Osteoblast (primary cell): Measurements from ENCODE around the gene BIRC7. TPM values are rescaled to one million over a fixed set of nuclear protein-coding genes. Genes with fewer than 3 reads are reported as not detected.
A peak's percentile ranks its signal among the peaks of the same experiment; 100 is the strongest.

Experiments
- DNase-seq: peaks from one replicate; pipeline ENCODE4 v3.0.0; 2011; ENCODE audit warnings: low spot score, mixed read lengths; ENCODE audit not compliant: insufficient read length; ENCODE audit errors: missing footprints
- H2AFZ ChIP-seq: 2 replicates; pipeline ENCODE4 v1.6.0; 2011; ENCODE audit warnings: mild to moderate bottlenecking, low read length
- H3K27ac ChIP-seq: 2 replicates; pipeline ENCODE4 v1.5.1; 2011; ENCODE audit warnings: mild to moderate bottlenecking, low read depth, low read length, moderate library complexity
- H3K27me3 ChIP-seq: 2 replicates; pipeline ENCODE4 v1.6.0; 2012; ENCODE audit warnings: mild to moderate bottlenecking, control low read depth, inconsistent platforms, low read length, moderate library complexity; ENCODE audit not compliant: insufficient read depth
- H3K36me3 ChIP-seq: 2 replicates; pipeline ENCODE4 v1.5.1; 2011; ENCODE audit warnings: mild to moderate bottlenecking, low read length, control low read depth, moderate library complexity; ENCODE audit not compliant: insufficient read depth
- H3K4me1 ChIP-seq: 2 replicates; pipeline ENCODE4 v1.5.1; 2011; ENCODE audit warnings: mild to moderate bottlenecking, low read length, control low read depth, moderate library complexity; ENCODE audit not compliant: insufficient read depth
- H3K4me2 ChIP-seq: 2 replicates; pipeline ENCODE4 v1.6.0; 2011; ENCODE audit warnings: mild to moderate bottlenecking, low read length; ENCODE audit not compliant: insufficient read depth
- H3K4me3 ChIP-seq: fragments of 200-600 bp; sonication (generic); 3 replicates; pipeline ENCODE4 v1.5.1; 2012; ENCODE audit warnings: mild to moderate bottlenecking, low read length, inconsistent platforms; ENCODE audit not compliant: insufficient read depth
- H3K79me2 ChIP-seq: 2 replicates; pipeline ENCODE4 v1.6.0; 2012; ENCODE audit warnings: mild to moderate bottlenecking, low read length, control low read depth, inconsistent platforms; ENCODE audit not compliant: insufficient read depth
- H3K9me3 ChIP-seq: 2 replicates; pipeline ENCODE4 v1.5.1; 2011; ENCODE audit warnings: low read depth, low read length, control low read depth
- H4K20me1 ChIP-seq: 2 replicates; pipeline ENCODE4 v1.6.0; 2012; ENCODE audit warnings: mild to moderate bottlenecking, low read length, control low read depth; ENCODE audit not compliant: insufficient read depth
- total RNA-seq: library from RNA; depleted of rRNA; stranded (reverse); fragments of >200 nt; gene quantifications from 2 replicates; pipeline ENCODE4 v1.2.3, GENCODE V29; 2012
- TF ChIP-seq, protein P1 (sequence below): IDR thresholded peaks from 2 replicates; pipeline ENCODE4 v1.5.1; 2011; ENCODE audit warnings: mild to moderate bottlenecking, low read depth, low read length, moderate library complexity; ENCODE audit errors: extremely low read depth

The BIRC7 gene
- total RNA-seq, 1 donor: under 0.01 TPM

DNA sequence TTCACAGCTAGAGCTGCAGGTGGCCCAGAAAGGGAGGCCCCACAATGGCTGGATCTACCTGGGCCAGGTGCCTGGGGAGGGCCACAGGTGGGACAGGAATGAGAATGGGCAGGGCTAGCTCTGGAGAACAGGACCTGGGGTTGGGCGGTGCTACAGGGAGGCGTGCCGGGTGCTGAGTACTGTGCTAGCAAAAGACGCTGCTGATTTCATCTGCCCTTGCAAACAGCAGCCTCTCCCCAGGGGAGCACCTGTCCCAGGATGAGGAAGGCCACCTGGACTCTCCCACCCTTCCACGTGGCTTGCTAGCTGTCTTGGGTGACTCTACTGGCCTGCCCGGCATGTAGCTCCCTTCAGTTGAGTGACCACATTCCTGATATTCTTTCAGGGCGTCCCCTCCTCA lies 13.2 kb upstream of the BIRC7 start:
- Histone ChIP-seq H3K79me2 (no peaks in the 10 kb centered on the region), H3K27me3 (peaks cover 11% of the 10 kb centered on the region), H2AFZ (no peak overlapping the region), H4K20me1 (no peaks in the 10 kb centered on the region), H3K4me3 (no peak overlapping the region), H3K4me1 (peaks cover 8% of the 10 kb centered on the region), H3K9me3 (no peaks in the 10 kb centered on the region), H3K4me2 (no peak overlapping the region), H3K36me3 (no peaks in the 10 kb centered on the region), H3K27ac (no peak overlapping the region)
- TF ChIP-seq, protein P1, sequence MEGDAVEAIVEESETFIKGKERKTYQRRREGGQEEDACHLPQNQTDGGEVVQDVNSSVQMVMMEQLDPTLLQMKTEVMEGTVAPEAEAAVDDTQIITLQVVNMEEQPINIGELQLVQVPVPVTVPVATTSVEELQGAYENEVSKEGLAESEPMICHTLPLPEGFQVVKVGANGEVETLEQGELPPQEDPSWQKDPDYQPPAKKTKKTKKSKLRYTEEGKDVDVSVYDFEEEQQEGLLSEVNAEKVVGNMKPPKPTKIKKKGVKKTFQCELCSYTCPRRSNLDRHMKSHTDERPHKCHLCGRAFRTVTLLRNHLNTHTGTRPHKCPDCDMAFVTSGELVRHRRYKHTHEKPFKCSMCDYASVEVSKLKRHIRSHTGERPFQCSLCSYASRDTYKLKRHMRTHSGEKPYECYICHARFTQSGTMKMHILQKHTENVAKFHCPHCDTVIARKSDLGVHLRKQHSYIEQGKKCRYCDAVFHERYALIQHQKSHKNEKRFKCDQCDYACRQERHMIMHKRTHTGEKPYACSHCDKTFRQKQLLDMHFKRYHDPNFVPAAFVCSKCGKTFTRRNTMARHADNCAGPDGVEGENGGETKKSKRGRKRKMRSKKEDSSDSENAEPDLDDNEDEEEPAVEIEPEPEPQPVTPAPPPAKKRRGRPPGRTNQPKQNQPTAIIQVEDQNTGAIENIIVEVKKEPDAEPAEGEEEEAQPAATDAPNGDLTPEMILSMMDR: no peak
- DNase-seq: no peak

DNA sequence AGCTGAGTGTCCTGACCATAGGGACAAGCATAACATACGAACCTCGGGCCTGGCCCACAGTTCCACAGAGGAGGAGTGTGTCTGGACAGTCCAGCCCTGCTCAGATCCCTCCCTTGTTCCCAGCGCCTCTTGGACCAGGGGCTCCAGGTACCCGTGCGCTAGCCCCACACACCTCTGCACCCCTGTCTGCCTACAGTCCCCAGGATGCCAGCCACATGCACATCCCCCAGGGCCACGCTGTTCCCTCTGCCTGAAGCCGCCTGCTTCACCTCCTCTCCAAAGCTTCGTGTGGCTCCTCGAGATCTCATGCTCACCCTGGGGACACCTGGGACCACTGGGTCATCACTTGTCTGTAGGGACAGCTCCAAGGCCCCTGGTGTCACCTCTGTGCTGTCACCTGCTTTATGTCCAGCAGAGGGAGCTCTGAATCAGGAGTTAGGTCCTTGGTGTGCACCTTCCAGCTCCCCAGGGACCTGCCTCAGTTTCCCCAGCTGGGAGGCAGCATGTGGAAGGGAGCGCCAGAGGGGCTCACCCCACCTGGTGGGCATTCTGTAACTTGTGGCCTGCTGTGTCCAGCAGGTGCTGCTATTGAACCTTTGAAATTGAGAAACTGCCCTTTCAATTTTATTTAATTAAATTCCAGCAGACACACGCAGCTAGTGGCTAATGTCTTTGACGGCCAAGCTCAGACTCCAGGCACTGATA lies 12.4 kb upstream of the BIRC7 start:
- no peak overlapping the region for H3K27ac ChIP-seq
- H3K4me2 ChIP-seq: no peak overlapping the region

DNA sequence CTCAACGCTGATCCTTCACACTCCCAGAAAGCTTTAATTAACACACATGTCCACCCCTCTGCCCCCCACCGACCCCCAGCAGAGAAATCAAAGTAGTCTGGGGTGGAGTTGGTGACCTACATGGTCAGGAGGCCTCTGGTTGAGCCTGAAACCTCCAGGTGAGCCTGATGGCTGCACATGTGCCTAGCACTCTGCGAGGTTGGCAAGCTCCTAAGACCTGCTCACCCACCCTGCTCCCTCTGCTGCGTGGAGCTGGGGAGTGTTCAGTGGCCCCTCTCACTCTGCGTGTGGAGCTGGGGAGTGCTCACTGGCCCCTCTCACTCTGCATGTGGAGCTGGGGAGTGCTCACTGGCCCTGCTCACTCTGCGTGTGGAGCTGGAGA lies 11.9 kb upstream of the BIRC7 start:
- Histone ChIP-seq H3K79me2 (no peaks in the 10 kb centered on the region), H3K4me2 (no peak overlapping the region), H3K4me1 (peaks cover 8% of the 10 kb centered on the region), H3K27me3 (peaks cover 11% of the 10 kb centered on the region), H3K9me3 (no peaks in the 10 kb centered on the region), H2AFZ (no peak overlapping the region), H3K4me3 (no peak overlapping the region), H3K36me3 (no peaks in the 10 kb centered on the region), H3K27ac (no peak overlapping the region), H4K20me1 (no peaks in the 10 kb centered on the region)
- TF ChIP-seq, protein P1: no peak
- peak; percentile 62 for DNase-seq

More for the DNA sequence above, 12.4 kb upstream of the BIRC7 start:
- H3K27me3 ChIP-seq: peaks cover 11% of the 10 kb centered on the region
- no peaks in the 10 kb centered on the region for H3K79me2 ChIP-seq
- H2AFZ ChIP-seq: no peak overlapping the region
- H3K9me3 ChIP-seq: no peaks in the 10 kb centered on the region
- DNase-seq: peak; percentile 89
- no peaks in the 10 kb centered on the region for H4K20me1 ChIP-seq
- H3K4me1 ChIP-seq: peaks cover 8% of the 10 kb centered on the region
- no peak overlapping the region for H3K4me3 ChIP-seq
- TF ChIP-seq, protein P1: peak; percentile 82
- H3K36me3 ChIP-seq: no peaks in the 10 kb centered on the region

DNA sequence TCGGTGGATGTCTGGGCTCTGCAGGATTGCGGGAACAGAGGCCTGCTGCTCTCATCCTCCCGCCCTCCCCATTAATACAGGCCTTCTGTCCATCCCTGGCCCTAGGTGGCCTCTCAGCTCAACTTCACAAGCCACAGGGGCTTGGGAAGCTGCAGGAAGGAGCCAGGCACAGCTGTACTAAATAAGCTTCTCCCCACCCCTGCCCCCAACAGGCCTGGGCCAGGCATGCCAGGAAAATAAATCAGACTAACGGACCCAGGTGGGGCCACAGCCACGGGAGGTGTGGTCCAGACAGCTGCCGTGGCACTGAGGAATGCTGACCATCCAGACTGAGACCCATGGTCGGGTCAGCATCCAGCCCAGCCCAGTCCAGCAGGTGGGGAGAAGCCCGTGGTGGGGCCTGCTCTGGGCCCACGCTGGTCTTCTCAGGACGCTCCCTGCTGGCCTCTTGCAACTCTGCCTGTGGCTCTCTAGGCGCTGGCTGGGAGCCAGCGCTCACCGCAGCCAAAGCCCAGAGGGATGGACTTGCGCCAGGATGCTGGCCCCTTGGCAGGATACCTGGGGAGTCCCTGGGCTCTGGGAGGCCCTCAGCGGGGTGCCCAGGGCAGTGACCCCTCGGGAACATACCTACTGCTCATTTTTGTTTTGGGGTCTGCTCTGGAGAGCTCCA lies 11.2 kb upstream of the BIRC7 start:
- peaks cover 8% of the 10 kb centered on the region for H3K4me1 ChIP-seq
- TF ChIP-seq, protein P1: peak; percentile 20
- no peak overlapping the region for H3K4me3 ChIP-seq
- H3K9me3 ChIP-seq: no peaks in the 10 kb centered on the region
- H3K27me3 ChIP-seq: peaks cover 11% of the 10 kb centered on the region
- H3K36me3 ChIP-seq: no peaks in the 10 kb centered on the region
- H3K79me2 ChIP-seq: no peaks in the 10 kb centered on the region
- DNase-seq: peak; percentile 91
- H3K4me2 ChIP-seq: no peak overlapping the region
- H2AFZ ChIP-seq: no peak overlapping the region
- H4K20me1 ChIP-seq: no peaks in the 10 kb centered on the region
- H3K27ac ChIP-seq: no peak overlapping the region
